Activated CD4-positive, alpha-beta memory T cell treated with anti-CD3 and anti-CD28 coated beads for 36 hours (primary cell): ENCODE data around the gene SAMD8. TPM values are rescaled to one million over a fixed set of nuclear protein-coding genes. Genes with fewer than 3 reads are reported as not detected.

Experiments
- CTCF ChIA-PET: fragments of 350-600 bp; sonication (Branson Sonifier 250); formaldehyde crosslinking; loops from one replicate; lab custom pipeline; 2021; ENCODE audit warnings: antibody characterized with exemption, inconsistent platforms; lab: Charles Lee
- POLR2A ChIA-PET: fragments of 350-600 bp; sonication (Branson Sonifier 250); formaldehyde crosslinking; loops from one replicate; lab custom pipeline; 2021; ENCODE audit warnings: antibody characterized with exemption; lab: Charles Lee
- DNase-seq: peaks from one replicate; pipeline ENCODE4 v3.0.0-alpha.2; 2020
- H3K27ac Mint-ChIP-seq: one replicate; pipeline ENCODE4 v1.8.0; 2021; ENCODE audit warnings: mixed read lengths
- H3K27me3 Mint-ChIP-seq: one replicate; pipeline ENCODE4 v1.8.0; 2021; ENCODE audit warnings: mixed read lengths
- H3K36me3 Mint-ChIP-seq: one replicate; pipeline ENCODE4 v1.8.0; 2021; ENCODE audit warnings: mixed read lengths
- H3K4me1 Mint-ChIP-seq: one replicate; pipeline ENCODE4 v1.8.0; 2021; ENCODE audit warnings: low read depth, mixed read lengths
- H3K4me3 Mint-ChIP-seq: one replicate; pipeline ENCODE4 v1.8.0; 2021; ENCODE audit warnings: mild to moderate bottlenecking, mixed read lengths
- H3K9me3 Mint-ChIP-seq: one replicate; pipeline ENCODE4 v1.8.0; 2021; ENCODE audit warnings: mixed read lengths
- intact Hi-C: fragments of 100-400 bp; cut with micrococcal nuclease; formaldehyde crosslinking; loops from one replicate; pipeline ENCODE4 v1.15.1; 2023
- total RNA-seq, 2 experiments: library from RNA; stranded (reverse); gene quantifications; one replicate each; pipeline ENCODE4 v1.2.3, GENCODE V29; 2021

Gene SAMD8
- total RNA-seq, 2 experiments from 2014 or later: 18.5 to 20.5 TPM

- ChIA-PET CTCF (interaction anchor here (0.7 kb wide), 1 partner anchor 167 kb away, joined by 3 read pairs; no protein-coding TSS in a partner anchor), POLR2A (interaction anchor here (0.7 kb wide), 1 partner anchor 100 kb away, joined by 3 read pairs; no protein-coding TSS in a partner anchor)
- H3K27ac Mint-ChIP-seq: no peak overlapping the region
- H3K4me1 Mint-ChIP-seq: peaks cover 12% of the 10 kb centered on the region
- H3K4me3 Mint-ChIP-seq: no peak overlapping the region
- no peaks in the 10 kb centered on the region for H3K27me3 Mint-ChIP-seq
- DNase-seq: no peak
- H3K36me3 Mint-ChIP-seq: no peaks in the 10 kb centered on the region
- no peaks in the 10 kb centered on the region for H3K9me3 Mint-ChIP-seq
- intact Hi-C loops: no loop called here
Measured at GRCh38 chr10:75091146-75091545, 20.3 kb upstream of the SAMD8 start.

DNA sequence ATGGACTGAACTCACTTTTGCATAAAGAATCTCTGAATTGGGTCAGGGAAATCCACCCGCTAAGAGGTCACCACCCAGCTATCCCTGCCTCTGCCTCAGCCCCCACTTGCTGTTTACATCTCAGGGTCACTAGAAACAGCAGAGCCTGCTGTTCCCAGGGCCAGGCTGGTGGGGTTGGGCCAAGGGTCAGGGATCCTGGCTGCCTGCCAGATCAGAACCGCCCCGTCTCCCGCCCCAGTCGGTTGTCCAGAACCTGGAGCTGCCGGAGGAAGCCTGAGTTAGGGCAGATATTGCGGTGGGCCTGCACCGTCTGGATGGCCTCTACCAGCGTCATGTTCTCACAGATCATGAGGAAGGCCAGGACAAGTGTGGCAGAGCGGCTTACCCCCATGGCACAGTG lies 17.0 kb upstream of the SAMD8 start:
- no peak overlapping the region for H3K4me3 Mint-ChIP-seq
- no peak overlapping the region for H3K27ac Mint-ChIP-seq
- CTCF ChIA-PET: interaction anchor here (1.3 kb wide), 1 partner anchor 850 kb away, joined by 3 read pairs; no protein-coding TSS in a partner anchor
- H3K36me3 Mint-ChIP-seq: no peaks in the 10 kb centered on the region
- H3K9me3 Mint-ChIP-seq: no peaks in the 10 kb centered on the region
- peaks cover 6% of the 10 kb centered on the region for H3K4me1 Mint-ChIP-seq
- intact Hi-C loops: no loop called here
- POLR2A ChIA-PET: no interaction called here
- H3K27me3 Mint-ChIP-seq: no peaks in the 10 kb centered on the region
- no peak for DNase-seq

GRCh38 chr10:75095631-75096030 lies 15.8 kb upstream of the SAMD8 start:
- H3K9me3 Mint-ChIP-seq: no peaks in the 10 kb centered on the region
- intact Hi-C loops: loop anchor here (5.0 kb wide), 1 partner anchor 73 kb away; no protein-coding TSS in a partner anchor
- no peaks in the 10 kb centered on the region for H3K27me3 Mint-ChIP-seq

GRCh38 chr10:75096749-75097148 lies 14.7 kb upstream of the SAMD8 start:
- intact Hi-C loops: loop anchor here (5.0 kb wide), 1 partner anchor 74 kb away; no protein-coding TSS in a partner anchor
- ChIA-PET CTCF (interaction anchor here (1.5 kb wide), 1 partner anchor 358 kb away, joined by 6 read pairs; no protein-coding TSS in a partner anchor), POLR2A (no interaction called here)
- Mint-ChIP-seq H3K4me3 (no peak overlapping the region), H3K27ac (no peak overlapping the region), H3K9me3 (no peaks in the 10 kb centered on the region), H3K4me1 (no peaks in the 10 kb centered on the region), H3K27me3 (no peaks in the 10 kb centered on the region), H3K36me3 (no peaks in the 10 kb centered on the region)
- no peak for DNase-seq

More at GRCh38 chr10:75095631-75096030, 15.8 kb upstream of the SAMD8 start:
- no peaks in the 10 kb centered on the region for H3K36me3 Mint-ChIP-seq
- ChIA-PET CTCF (interaction anchor here (1.3 kb wide), 1 partner anchor 851 kb away, joined by 3 read pairs; no protein-coding TSS in a partner anchor), POLR2A (interaction anchor here (0.7 kb wide), 1 partner anchor 852 kb away, joined by 4 read pairs; no protein-coding TSS in a partner anchor)
- no peak for DNase-seq
- H3K4me3 Mint-ChIP-seq: no peak overlapping the region
- H3K4me1 Mint-ChIP-seq: no peaks in the 10 kb centered on the region
- no peak overlapping the region for H3K27ac Mint-ChIP-seq

DNA sequence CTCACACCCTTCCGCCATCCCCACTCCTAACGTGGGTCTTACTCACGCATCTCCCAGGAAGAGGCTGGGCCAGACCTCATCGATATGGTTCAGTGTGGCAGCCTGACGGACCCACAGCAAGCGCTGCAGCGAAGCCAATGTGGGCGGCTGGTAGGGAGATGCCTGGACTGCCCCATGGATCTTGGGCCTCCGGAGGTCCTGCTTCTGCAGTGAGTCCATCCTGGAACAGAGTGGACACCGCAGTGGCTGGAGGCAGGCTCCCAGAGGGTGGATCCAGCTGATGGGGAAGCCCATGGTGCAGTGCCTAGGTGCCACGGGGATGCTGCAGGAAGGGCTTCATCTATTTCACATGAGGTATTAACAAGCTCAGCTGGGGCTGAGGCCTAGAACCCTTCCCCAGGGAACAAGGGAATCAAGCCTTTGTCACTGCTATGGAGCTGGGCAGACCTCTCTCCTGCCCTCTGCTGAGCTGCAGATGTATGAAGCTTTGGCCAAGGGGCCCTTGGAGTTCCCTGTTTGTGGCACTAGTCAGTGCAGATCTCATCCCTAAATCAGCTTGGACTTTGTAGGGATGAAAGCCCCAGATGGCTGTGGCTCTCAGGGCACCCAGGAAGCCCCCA lies 13.7 kb upstream of the SAMD8 start:
- intact Hi-C loops: loop anchor here (5.0 kb wide), 1 partner anchor 75 kb away; no protein-coding TSS in a partner anchor
- POLR2A ChIA-PET: no interaction called here

GRCh38 chr10:75098902-75099673 lies 12.4 kb upstream of the SAMD8 start:
- ChIA-PET CTCF (interaction anchor here (0.8 to 2.4 kb wide), 7 partner anchors 8 to 855 kb away, joined by 3 to 10 read pairs (median 6); partner anchors contain the start of gene COMTD1), POLR2A (interaction anchor here (0.6 kb wide), 1 partner anchor 101 kb away, joined by 3 read pairs; no protein-coding TSS in a partner anchor)
- intact Hi-C loops: loop anchor here (5.0 kb wide), 1 partner anchor 77 kb away; no protein-coding TSS in a partner anchor
- Mint-ChIP-seq H3K4me3 (no peak overlapping the region), H3K9me3 (no peaks in the 10 kb centered on the region), H3K4me1 (no peaks in the 10 kb centered on the region), H3K36me3 (no peaks in the 10 kb centered on the region), H3K27me3 (no peaks in the 10 kb centered on the region), H3K27ac (no peak overlapping the region)
- DNase-seq: no peak

More for the DNA sequence above, 13.7 kb upstream of the SAMD8 start:
- Mint-ChIP-seq H3K27ac (no peak overlapping the region), H3K36me3 (no peaks in the 10 kb centered on the region), H3K4me1 (no peaks in the 10 kb centered on the region), H3K4me3 (no peak overlapping the region), H3K9me3 (no peaks in the 10 kb centered on the region), H3K27me3 (no peaks in the 10 kb centered on the region)
- DNase-seq: no peak
- CTCF ChIA-PET: interaction anchor here (0.8 to 1.8 kb wide), 6 partner anchors 9 to 854 kb away, joined by 3 to 10 read pairs (median 4); no protein-coding TSS in a partner anchor

- H3K27me3 Mint-ChIP-seq: no peaks in the 10 kb centered on the region
- no peak overlapping the region for H3K4me3 Mint-ChIP-seq
- peak; percentile 87 for DNase-seq
- ChIA-PET CTCF (interaction anchor here (0.6 to 2.4 kb wide), 7 partner anchors 8 to 856 kb away, joined by 3 to 10 read pairs (median 3); partner anchors contain the start of gene COMTD1), POLR2A (no interaction called here)
- intact Hi-C loops: loop anchor here (1.0 to 10.0 kb wide), 4 partner anchors 78 to 858 kb away; no protein-coding TSS in a partner anchor
- H3K36me3 Mint-ChIP-seq: no peaks in the 10 kb centered on the region
- H3K27ac Mint-ChIP-seq: no peak overlapping the region
- H3K4me1 Mint-ChIP-seq: no peaks in the 10 kb centered on the region
- H3K9me3 Mint-ChIP-seq: no peaks in the 10 kb centered on the region
Measured at GRCh38 chr10:75099952-75100763, 11.3 kb upstream of the SAMD8 start.

DNA sequence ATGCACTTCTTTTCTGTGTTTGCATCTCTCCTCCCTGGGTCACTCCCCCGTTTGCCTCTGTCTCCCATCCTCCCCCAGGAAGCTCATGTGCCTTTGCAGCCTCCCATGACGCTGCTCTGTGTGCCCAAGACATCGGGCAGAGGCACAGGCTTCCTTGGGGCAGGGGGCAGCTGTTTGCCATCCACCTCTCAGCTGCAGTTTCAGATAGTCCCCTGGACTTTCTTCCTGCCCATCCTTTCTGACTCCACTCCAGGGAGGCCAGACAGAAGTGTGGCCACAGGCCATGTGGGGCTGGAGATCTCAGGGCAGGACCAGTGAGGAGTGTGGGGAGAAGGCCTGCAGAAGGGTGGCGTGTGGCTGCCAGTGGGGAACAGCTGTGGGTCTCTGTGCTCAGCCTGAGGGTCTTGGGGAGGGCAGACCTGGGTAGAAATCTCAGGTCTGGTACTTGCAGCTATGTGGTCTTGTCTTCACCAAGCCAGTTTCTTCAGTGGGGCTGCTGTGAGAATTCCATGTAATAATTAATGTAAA lies 10.6 kb upstream of the SAMD8 start:
- Mint-ChIP-seq H3K36me3 (no peaks in the 10 kb centered on the region), H3K4me1 (no peaks in the 10 kb centered on the region), H3K9me3 (no peaks in the 10 kb centered on the region), H3K27ac (no peak overlapping the region), H3K27me3 (no peaks in the 10 kb centered on the region), H3K4me3 (no peak overlapping the region)
- ChIA-PET POLR2A (interaction anchor here (0.6 kb wide), 1 partner anchor 59 kb away, joined by 3 read pairs; no protein-coding TSS in a partner anchor), CTCF (interaction anchor here (0.6 to 2.4 kb wide), 7 partner anchors 8 to 857 kb away, joined by 3 to 10 read pairs (median 3); partner anchors contain the start of gene COMTD1)
- intact Hi-C loops: loop anchor here (1.0 to 10.0 kb wide), 3 partner anchors 346 to 859 kb away; no protein-coding TSS in a partner anchor
- no peak for DNase-seq

DNA sequence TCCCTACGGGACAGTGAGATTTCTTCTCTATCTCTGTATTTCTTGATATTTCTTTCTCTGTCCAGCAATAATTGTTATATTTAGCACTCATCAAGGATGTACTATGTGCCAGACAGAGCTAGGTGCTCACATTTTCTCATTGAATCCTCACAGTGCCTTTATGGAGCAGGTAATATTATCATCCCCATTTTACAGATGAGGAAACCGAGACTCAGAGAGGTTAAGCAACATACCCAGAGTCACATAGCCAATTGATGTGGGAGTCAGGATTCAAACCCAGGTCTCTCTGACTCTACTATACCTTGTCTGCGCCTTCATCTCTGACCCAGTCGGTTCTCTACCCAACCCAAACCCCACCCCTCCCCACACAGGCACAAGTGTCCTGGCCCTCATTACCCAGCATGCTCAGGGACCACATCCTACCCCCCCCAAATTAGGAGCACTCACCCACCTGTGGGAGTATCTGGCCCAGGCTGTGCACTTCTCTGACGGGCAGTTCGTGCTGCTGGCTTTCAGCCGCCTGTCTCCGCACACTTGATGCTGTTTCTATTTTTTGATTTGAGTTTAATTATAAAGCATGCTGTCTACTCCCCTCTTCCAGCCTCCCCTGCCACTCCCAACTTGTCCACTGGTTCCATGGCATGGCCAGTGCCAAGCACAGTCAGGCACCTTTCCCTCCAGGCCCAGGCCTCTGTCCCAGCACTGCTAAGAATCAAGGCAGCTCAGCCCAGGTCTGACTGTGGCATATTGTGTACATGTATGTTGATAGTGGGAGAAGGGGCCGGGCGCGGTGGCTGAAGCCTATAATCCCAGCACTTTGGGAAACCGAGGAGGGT lies 9.8 kb upstream of the SAMD8 start:
- no peak overlapping the region for H3K4me3 Mint-ChIP-seq

More for the DNA sequence above, 9.8 kb upstream of the SAMD8 start:
- H3K4me1 Mint-ChIP-seq: no peaks in the 10 kb centered on the region
- no peaks in the 10 kb centered on the region for H3K36me3 Mint-ChIP-seq
- CTCF ChIA-PET: interaction anchor here (1.7 to 2.4 kb wide), 2 partner anchors 134 to 858 kb away, joined by 6 to 10 read pairs; partner anchors contain the start of gene COMTD1
- H3K27ac Mint-ChIP-seq: no peak overlapping the region
- no peaks in the 10 kb centered on the region for H3K9me3 Mint-ChIP-seq
- intact Hi-C loops: loop anchor here (5.0 to 10.0 kb wide), 2 partner anchors 347 to 859 kb away; no protein-coding TSS in a partner anchor
- no peak for DNase-seq
- no peaks in the 10 kb centered on the region for H3K27me3 Mint-ChIP-seq
- POLR2A ChIA-PET: no interaction called here
